Gastroesophageal sphincter (tissue), 4 donors: ENCODE results near the gene ANKRD13B. TPM values are rescaled to one million over a fixed set of nuclear protein-coding genes. Genes with fewer than 3 reads are reported as not detected.

Source experiments
- ATAC-seq: fragments of 150-250 bp; one replicate; pipeline ENCODE4 v1.9.1; 2016; ENCODE audit warnings: mild to moderate bottlenecking, moderate library complexity
- H3K27ac ChIP-seq, 4 donors: fragments of 200-600 bp; sonication (generic) in 3 of 4; 1 replicate in 3 of 4; 2 replicates in 1 of 4; pipeline ENCODE4 v1.5.1; 2016 to 2019
- H3K27me3 ChIP-seq: fragments of 200-600 bp; sonication (generic); one replicate; pipeline ENCODE4 v1.5.1; 2019
- H3K36me3 ChIP-seq, 2 donors: fragments of 200-600 bp; sonication (generic); one replicate each; pipeline ENCODE4 v1.5.1; 2019; ENCODE audit warnings: control low read depth in 1 of 2
- H3K4me1 ChIP-seq, 3 donors: fragments of 200-600 bp; sonication (generic); 1 replicate in 2 of 3; 2 replicates in 1 of 3; pipeline ENCODE4 v1.5.1; 2016 to 2019; ENCODE audit warnings: control low read depth in 2 of 3
- H3K4me3 ChIP-seq, 2 donors: fragments of 200-600 bp; sonication (generic); one replicate each; pipeline ENCODE4 v1.5.1; 2019; ENCODE audit warnings: mild to moderate bottlenecking in 1 of 2, moderate library complexity in 1 of 2
- H3K9me3 ChIP-seq, 3 donors: fragments of 200-600 bp; sonication (generic); one replicate each; pipeline ENCODE4 v1.5.1; 2017 to 2019; ENCODE audit warnings: control low read depth in 2 of 3
- CTCF ChIP-seq, 4 experiments: fragments of 200-600 bp in 2 of 4; fragments of 450-650 bp in 2 of 4; sonication (generic) in 1 of 4; IDR thresholded peaks; one replicate each; pipeline ENCODE4 v1.5.1; 2017 to 2019; ENCODE audit warnings: antibody characterized with exemption in 4 of 4, mild to moderate bottlenecking in 2 of 4, moderate library complexity in 2 of 4
- EP300 ChIP-seq: sonication (generic); formaldehyde crosslinking; IDR thresholded peaks from one replicate; pipeline ENCODE4 v1.6.1; 2017; ENCODE audit warnings: antibody characterized with exemption, mild to moderate bottlenecking
- POLR2A ChIP-seq, 2 donors: fragments of 450-650 bp; IDR thresholded peaks; one replicate each; pipeline ENCODE4 v1.6.1; 2017; ENCODE audit warnings: antibody characterized with exemption in 2 of 2, mild to moderate bottlenecking in 2 of 2, moderate library complexity in 1 of 2
- POLR2AphosphoS5 ChIP-seq: sonication (generic); formaldehyde crosslinking; IDR thresholded peaks from one replicate; pipeline ENCODE4 v1.6.1; 2017; ENCODE audit warnings: antibody characterized with exemption
- WGBS, 2 donors: methylation state at CpG; one replicate each; pipeline ENCODE4 v1.1.5; 2018; ENCODE audit warnings: low coverage in 1 of 2; 5-methylcytosine and 5-hydroxymethylcytosine counted together
- total RNA-seq, 4 donors: library from RNA; depleted of rRNA; stranded (reverse); fragments of >200 nt; gene quantifications; one replicate each; pipeline ENCODE4 v1.1.0, GENCODE V29; 2016

ANKRD13B gene
- 10 to 100 TPM in 2 of 4 donors, 1 to 10 TPM in 2; 4.4 to 22.8 (median 10.0) TPM for total RNA-seq

- H3K4me3 ChIP-seq = peak within 1 kb of the TSS; percentile 60 to 89
Observed at GRCh38 chr17:29592850-29593551, at the start of gene ANKRD13B. Gene ANKRD13B (plus strand): TSS chr17:29593132. CDS start chr17:29593622, 490 bp downstream.

GRCh38 chr17:29544066-29544465 lies 48.9 kb upstream of the ANKRD13B start:
- Histone ChIP-seq H3K27ac (no peak overlapping the region), H3K4me1 (peaks cover 0 to 12% (median 2%) of the 10 kb centered on the region in 3 donors), H3K36me3 (peaks cover 4 to 57% of the 10 kb centered on the region in 2 donors), H3K9me3 (no peaks in the 10 kb centered on the region), H3K4me3 (no peak overlapping the region), H3K27me3 (no peaks in the 10 kb centered on the region)
- no peak for TF ChIP-seq POLR2AphosphoS5
- TF ChIP-seq CTCF (IDR thresholded peaks at IDR 0.05) = no peak
- TF ChIP-seq EP300 = no peak
- TF ChIP-seq POLR2A (IDR thresholded peaks at IDR 0.05) = no peak
- no peak for ATAC-seq
- WGBS, 2 donors = 72 to 100% methylated on average over 1 to 4 of the region's 4 CpGs

More at GRCh38 chr17:29592850-29593551, at the start of gene ANKRD13B:
- peak within 1 kb of the TSS; percentile 58 to 98 (median 90) for H3K27ac ChIP-seq
- H3K27me3 ChIP-seq = no peaks in the 10 kb centered on the region
- H3K36me3 ChIP-seq = no peaks in the 10 kb centered on the region
- no peak for ATAC-seq
- peaks cover 0 to 85% (median 52%) of the 10 kb centered on the region in 3 donors for H3K4me1 ChIP-seq
- TF ChIP-seq CTCF (IDR thresholded peaks at IDR 0.05) (no peak), POLR2AphosphoS5 (no peak), EP300 (no peak), POLR2A (IDR thresholded peaks at IDR 0.05) (no peak)
- no peaks in the 10 kb centered on the region for H3K9me3 ChIP-seq
- WGBS, 2 donors = no CpG with 5 or more reads among the region's 96 CpGs

- no peaks in the 10 kb centered on the region for H3K9me3 ChIP-seq
- TF ChIP-seq CTCF (IDR thresholded peaks at IDR 0.05) = no peak
- H3K36me3 ChIP-seq = peaks cover 4 to 40% of the 10 kb centered on the region in 2 donors
- ATAC-seq = no peak
- WGBS, 2 donors = 62 to 79% methylated on average over 1 of the region's 1 CpG
- peaks cover 0 to 23% (median 5%) of the 10 kb centered on the region in 3 donors for H3K4me1 ChIP-seq
- H3K27me3 ChIP-seq = no peaks in the 10 kb centered on the region
- no peak overlapping the region for H3K4me3 ChIP-seq
- no peak overlapping the region for H3K27ac ChIP-seq
Observed at GRCh38 chr17:29546085-29546484, 46.8 kb upstream of the ANKRD13B start.

GRCh38 chr17:29546830-29547229 lies 46.1 kb upstream of the ANKRD13B start:
- TF ChIP-seq EP300 (no peak), POLR2AphosphoS5 (no peak), CTCF (IDR thresholded peaks at IDR 0.05) (no peak), POLR2A (IDR thresholded peaks at IDR 0.05) (no peak)

More at GRCh38 chr17:29546830-29547229, 46.1 kb upstream of the ANKRD13B start:
- Histone ChIP-seq H3K4me3 (no peak overlapping the region), H3K36me3 (peaks cover 4 to 34% of the 10 kb centered on the region in 2 donors), H3K4me1 (peaks cover 0 to 23% (median 5%) of the 10 kb centered on the region in 3 donors), H3K27me3 (no peaks in the 10 kb centered on the region), H3K27ac (no peak overlapping the region), H3K9me3 (no peaks in the 10 kb centered on the region)
- 80 to 100% methylated on average over 1 of the region's 1 CpG for whole genome bisulfite sequencing, 2 donors
- ATAC-seq = no peak
